ENCODE measurements around the gene BPIFB6.

Gene BPIFB6

DNA sequence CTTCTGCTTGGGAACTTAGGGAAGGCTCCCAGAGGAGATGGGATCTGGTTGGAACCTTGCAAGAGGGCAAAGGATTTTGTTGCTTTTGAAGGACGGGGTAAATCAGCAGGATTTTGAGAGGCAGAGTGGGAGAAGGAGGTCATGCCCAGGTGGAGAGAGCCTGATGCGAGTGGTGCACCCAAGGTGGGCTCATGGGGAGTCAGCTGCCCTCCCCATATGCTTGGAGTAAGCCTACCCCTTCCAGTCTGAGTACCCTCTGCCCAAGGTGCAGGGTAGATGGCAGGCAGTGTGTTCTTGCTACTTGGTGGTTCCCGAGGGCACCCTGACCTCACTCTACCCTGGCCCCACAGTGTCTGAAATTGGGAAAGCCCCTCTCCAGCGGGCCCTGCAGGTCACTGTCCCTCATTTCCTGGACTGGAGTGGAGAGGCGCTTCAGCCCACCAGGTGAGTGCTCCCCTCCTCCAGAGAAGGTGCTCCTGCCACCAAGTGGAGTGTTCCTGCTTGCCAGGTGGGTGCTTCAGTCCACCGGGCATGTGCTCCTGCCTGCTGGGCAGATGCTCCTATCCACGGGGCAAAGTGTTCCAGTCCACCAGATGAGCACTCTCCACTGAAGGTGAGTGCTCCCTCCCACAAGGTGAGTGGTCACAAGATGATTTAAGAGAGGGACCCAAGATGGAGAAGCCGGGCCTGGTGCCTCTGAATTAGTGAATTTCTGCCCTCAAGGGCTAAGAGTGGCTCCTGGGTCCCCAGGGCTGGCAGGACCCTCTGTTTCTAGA, 20.6 kb upstream of the BPIFB6 start:
- H3K27ac ChIP-seq (ENCODE audit: low read length): no peak overlapping the region
- no peak overlapping the region for H3K9ac ChIP-seq (ENCODE audit: low read length)
- no peaks in the 10 kb centered on the region for H3K79me2 ChIP-seq (ENCODE audit: low read length)
- H3K36me3 ChIP-seq (replicated peaks; ENCODE audit: insufficient read depth, low read length): no peaks in the 10 kb centered on the region
- H3K9me3 ChIP-seq (replicated peaks; ENCODE audit: insufficient read depth, low read length): no peaks in the 10 kb centered on the region
- TF ChIP-seq, protein P1, sequence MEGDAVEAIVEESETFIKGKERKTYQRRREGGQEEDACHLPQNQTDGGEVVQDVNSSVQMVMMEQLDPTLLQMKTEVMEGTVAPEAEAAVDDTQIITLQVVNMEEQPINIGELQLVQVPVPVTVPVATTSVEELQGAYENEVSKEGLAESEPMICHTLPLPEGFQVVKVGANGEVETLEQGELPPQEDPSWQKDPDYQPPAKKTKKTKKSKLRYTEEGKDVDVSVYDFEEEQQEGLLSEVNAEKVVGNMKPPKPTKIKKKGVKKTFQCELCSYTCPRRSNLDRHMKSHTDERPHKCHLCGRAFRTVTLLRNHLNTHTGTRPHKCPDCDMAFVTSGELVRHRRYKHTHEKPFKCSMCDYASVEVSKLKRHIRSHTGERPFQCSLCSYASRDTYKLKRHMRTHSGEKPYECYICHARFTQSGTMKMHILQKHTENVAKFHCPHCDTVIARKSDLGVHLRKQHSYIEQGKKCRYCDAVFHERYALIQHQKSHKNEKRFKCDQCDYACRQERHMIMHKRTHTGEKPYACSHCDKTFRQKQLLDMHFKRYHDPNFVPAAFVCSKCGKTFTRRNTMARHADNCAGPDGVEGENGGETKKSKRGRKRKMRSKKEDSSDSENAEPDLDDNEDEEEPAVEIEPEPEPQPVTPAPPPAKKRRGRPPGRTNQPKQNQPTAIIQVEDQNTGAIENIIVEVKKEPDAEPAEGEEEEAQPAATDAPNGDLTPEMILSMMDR (IDR thresholded peaks at IDR 0.05; ENCODE audit: low read length): no peak
- TF ChIP-seq EZH2 (optimal IDR thresholded peaks at IDR 0.05; ENCODE audit: low read depth, low read length) (no peak), EZH2phosphoT487 (IDR thresholded peaks at IDR 0.05; ENCODE audit: low read length) (no peak)
- H3K9me2 ChIP-seq (replicated peaks; ENCODE audit: insufficient read depth, low read length): no peaks in the 10 kb centered on the region
- no peak overlapping the region for H2AFZ ChIP-seq (ENCODE audit: low read length)
- no peaks in the 10 kb centered on the region for H3F3A ChIP-seq (ENCODE audit: insufficient read depth, low read length)
- H3K4me1 ChIP-seq (ENCODE audit: low read length): no peaks in the 10 kb centered on the region
- no peak for DNase-seq
- H3K4me3 ChIP-seq (ENCODE audit: low read length): no peak overlapping the region
- no peaks in the 10 kb centered on the region for H4K20me1 ChIP-seq (ENCODE audit: insufficient read depth, low read length)
- no peak overlapping the region for H3K4me2 ChIP-seq (ENCODE audit: low read depth, low read length)
- peaks cover 84% of the 10 kb centered on the region for H3K27me3 ChIP-seq (replicated peaks; ENCODE audit: insufficient read depth, low read length)

DNA sequence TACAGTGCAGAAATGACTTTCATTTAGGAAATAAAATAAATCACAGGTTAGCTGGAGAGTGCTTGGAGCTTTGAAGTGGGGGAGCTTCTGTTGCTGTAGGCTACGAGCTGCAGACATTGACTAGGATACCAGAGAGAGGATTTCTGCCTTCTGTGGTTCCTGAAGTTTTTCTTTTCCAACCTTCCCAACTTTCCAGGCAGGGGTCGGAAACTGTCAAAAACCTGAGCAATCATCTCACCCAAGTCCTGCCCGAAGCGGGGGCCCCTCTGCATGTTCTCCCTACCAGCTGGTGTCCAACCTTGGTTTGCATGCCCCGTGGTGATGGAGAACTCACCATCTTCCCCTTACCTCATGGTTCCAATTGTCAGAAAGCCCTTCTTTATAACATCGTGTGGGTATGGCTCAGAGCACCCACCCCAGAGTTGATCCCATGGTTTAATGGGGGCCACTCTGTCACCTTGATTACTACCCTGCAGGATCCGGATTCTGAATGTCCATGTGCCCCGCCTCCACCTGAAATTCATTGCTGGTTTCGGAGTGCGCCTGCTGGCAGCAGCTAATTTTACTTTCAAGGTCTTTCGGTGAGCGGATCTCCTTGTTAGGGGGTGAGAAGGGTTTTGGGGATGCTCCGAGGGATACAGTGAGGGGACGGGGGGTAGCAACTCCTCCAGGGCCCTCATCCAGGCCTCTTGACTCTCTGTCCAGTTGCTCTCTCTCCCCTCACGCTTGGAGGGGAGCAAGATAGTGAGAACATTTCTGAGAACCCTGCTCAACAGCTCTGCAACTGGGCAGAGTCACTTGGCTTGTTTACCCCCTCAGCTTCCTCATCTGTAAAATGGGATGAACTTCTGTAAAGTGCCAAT, 18.9 kb upstream of the BPIFB6 start:
- Histone ChIP-seq H3K4me3 (ENCODE audit: low read length) (no peak overlapping the region), H3K4me2 (ENCODE audit: low read depth, low read length) (no peak overlapping the region), H3K9me2 (replicated peaks; ENCODE audit: insufficient read depth, low read length) (no peaks in the 10 kb centered on the region), H3K27ac (ENCODE audit: low read length) (no peak overlapping the region), H3K27me3 (replicated peaks; ENCODE audit: insufficient read depth, low read length) (peaks cover 97% of the 10 kb centered on the region), H3K79me2 (ENCODE audit: low read length) (no peaks in the 10 kb centered on the region), H4K20me1 (ENCODE audit: insufficient read depth, low read length) (no peaks in the 10 kb centered on the region), H3K36me3 (replicated peaks; ENCODE audit: insufficient read depth, low read length) (no peaks in the 10 kb centered on the region), H3K9ac (ENCODE audit: low read length) (no peak overlapping the region), H3K9me3 (replicated peaks; ENCODE audit: insufficient read depth, low read length) (no peaks in the 10 kb centered on the region), H2AFZ (ENCODE audit: low read length) (no peak overlapping the region), H3K4me1 (ENCODE audit: low read length) (no peaks in the 10 kb centered on the region), H3F3A (ENCODE audit: insufficient read depth, low read length) (no peaks in the 10 kb centered on the region)
- DNase-seq: no peak
- TF ChIP-seq, protein P1 (IDR thresholded peaks at IDR 0.05; ENCODE audit: low read length): no peak
- TF ChIP-seq EZH2phosphoT487 (IDR thresholded peaks at IDR 0.05; ENCODE audit: low read length) (no peak), EZH2 (optimal IDR thresholded peaks at IDR 0.05; ENCODE audit: low read depth, low read length) (no peak)

DNA sequence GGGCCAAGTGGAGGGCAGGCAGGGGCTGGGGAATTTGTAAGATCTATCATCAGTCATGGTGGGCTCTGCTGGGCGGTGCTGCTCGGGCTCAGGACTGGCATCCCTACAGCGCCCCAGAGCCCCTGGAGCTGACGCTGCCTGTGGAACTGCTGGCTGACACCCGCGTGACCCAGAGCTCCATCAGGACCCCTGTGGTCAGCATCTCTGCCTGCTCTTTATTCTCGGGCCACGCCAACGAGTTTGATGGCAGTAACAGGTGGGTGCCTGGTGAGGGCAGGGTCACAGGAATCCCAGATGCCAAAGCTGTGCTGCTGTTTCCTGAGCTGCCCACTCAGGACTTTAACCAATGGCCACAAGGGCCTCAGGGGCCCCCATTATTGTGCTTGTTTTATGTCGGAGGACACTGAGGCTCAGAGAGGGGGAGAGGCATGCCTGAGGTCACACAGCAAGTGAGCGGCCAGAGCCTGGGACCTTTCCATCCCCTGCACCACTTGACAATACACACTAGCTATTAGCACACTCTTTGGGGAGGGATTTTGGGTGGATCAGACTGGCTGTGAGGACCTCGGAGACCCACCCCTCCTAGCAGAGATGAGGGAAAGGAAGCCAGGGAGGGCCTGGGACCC, 17.6 kb upstream of the BPIFB6 start:
- H3K27ac ChIP-seq (ENCODE audit: low read length): no peak overlapping the region
- H3K9me3 ChIP-seq (replicated peaks; ENCODE audit: insufficient read depth, low read length): no peaks in the 10 kb centered on the region
- H3K27me3 ChIP-seq (replicated peaks; ENCODE audit: insufficient read depth, low read length): peaks cover 97% of the 10 kb centered on the region
- H3K4me3 ChIP-seq (ENCODE audit: low read length): no peak overlapping the region
- no peak overlapping the region for H3K4me2 ChIP-seq (ENCODE audit: low read depth, low read length)
- no peaks in the 10 kb centered on the region for H3K36me3 ChIP-seq (replicated peaks; ENCODE audit: insufficient read depth, low read length)
- H4K20me1 ChIP-seq (ENCODE audit: insufficient read depth, low read length): no peaks in the 10 kb centered on the region
- no peaks in the 10 kb centered on the region for H3K4me1 ChIP-seq (ENCODE audit: low read length)
- TF ChIP-seq, protein P1 (IDR thresholded peaks at IDR 0.05; ENCODE audit: low read length): no peak
- TF ChIP-seq EZH2 (optimal IDR thresholded peaks at IDR 0.05; ENCODE audit: low read depth, low read length) (no peak), EZH2phosphoT487 (IDR thresholded peaks at IDR 0.05; ENCODE audit: low read length) (no peak)
- DNase-seq: no peak
- no peaks in the 10 kb centered on the region for H3K79me2 ChIP-seq (ENCODE audit: low read length)
- H3F3A ChIP-seq (ENCODE audit: insufficient read depth, low read length): no peaks in the 10 kb centered on the region
- no peak overlapping the region for H2AFZ ChIP-seq (ENCODE audit: low read length)
- no peaks in the 10 kb centered on the region for H3K9me2 ChIP-seq (replicated peaks; ENCODE audit: insufficient read depth, low read length)
- no peak overlapping the region for H3K9ac ChIP-seq (ENCODE audit: low read length)

All from MM.1S (cell line).